GM12874 (cell line): Measurements from ENCODE around the gene FGF18.

Experiments used
- CTCF ChIP-seq: IDR thresholded peaks from 2 replicates; pipeline ENCODE4 v1.5.1; 2011; ENCODE audit warnings: low read depth, mild to moderate bottlenecking, control low read depth, low read length, moderate library complexity; ENCODE audit not compliant: insufficient read depth

FGF18 gene

GRCh38 chr5:171498166-171498565 is 78.7 kb downstream of the FGF18 start:
- TF ChIP-seq CTCF = no peak

GRCh38 chr5:171499611-171500010 is 80.2 kb downstream of the FGF18 start:
- TF ChIP-seq CTCF = no peak

GRCh38 chr5:171505473-171506043 is 86.1 kb downstream of the FGF18 start:
- TF ChIP-seq CTCF = no peak

GRCh38 chr5:171506951-171507350 is 87.5 kb downstream of the FGF18 start:
- TF ChIP-seq CTCF = no peak
